Measurements from ENCODE around the gene KIRREL3.

The KIRREL3 gene

GRCh38 chr11:126863294-126863997 is 137.1 kb downstream of the KIRREL3 start:
- no peak for DNase-seq

- no peak for DNase-seq
Observed at GRCh38 chr11:126862664-126863243, 137.8 kb downstream of the KIRREL3 start.

- DNase-seq = no peak
Observed at GRCh38 chr11:126861796-126862459, 138.6 kb downstream of the KIRREL3 start.

GRCh38 chr11:126857860-126858808 is 142.4 kb downstream of the KIRREL3 start:
- DNase-seq = no peak

DNA sequence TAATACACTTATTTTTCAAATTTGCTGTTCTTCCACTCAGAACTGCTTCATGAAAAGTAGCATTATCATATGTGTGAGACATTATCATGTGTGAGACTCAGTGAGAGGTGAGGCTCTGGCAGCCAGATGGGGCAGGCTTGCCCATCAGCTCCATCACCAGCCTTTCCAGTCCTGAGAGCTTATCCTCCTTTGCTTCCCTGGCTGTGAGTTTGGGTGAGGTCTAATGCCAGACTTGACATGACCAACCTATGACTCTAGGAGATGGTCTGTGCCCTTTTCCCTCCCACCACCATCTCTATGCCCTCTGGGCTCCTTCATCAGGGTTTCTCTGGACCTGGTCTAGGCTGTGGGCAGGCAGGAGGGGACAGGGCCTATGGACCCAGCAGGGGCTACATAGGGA is 145.0 kb downstream of the KIRREL3 start:
- no peak for DNase-seq

DNA sequence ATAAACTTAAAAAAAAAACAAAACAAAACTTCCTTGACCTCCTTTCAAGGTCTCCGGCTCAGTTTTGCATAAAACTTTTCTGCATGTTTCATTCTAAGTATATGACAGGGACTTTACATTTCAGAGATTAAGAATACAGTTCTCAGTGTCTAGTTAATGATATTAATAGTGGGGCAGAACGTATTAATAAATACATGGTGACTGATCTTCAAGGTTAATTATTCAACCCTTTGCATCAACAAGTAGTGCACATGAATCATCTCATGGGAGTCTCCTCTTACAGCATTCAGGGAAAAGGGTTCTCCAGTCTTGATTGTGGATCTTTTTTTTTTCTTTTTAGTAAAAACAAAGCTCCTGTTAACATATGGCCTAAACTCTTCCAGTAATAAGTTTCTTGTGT is 146.8 kb downstream of the KIRREL3 start:
- DNase-seq = no peak

DNA sequence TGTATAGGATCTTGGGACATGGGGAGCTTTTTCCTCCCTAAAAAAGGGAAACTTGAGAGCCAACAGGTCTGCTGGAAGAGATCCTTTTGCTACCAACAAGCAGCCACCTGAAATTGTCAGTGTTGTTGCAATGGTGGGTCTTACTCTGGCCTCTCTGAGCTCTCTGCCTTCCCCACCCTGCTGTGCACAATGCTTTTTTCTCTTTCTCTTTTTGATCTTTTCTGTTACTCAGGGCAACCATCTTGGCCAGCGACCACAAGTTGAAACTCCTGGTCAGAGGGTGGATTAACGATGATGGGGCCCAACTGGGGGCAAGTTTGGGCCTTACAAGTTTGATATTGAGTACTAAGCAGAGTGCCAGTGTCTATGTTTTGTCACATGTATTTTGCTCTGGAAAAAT is 155.8 kb downstream of the KIRREL3 start:
- no peak for DNase-seq

DNA sequence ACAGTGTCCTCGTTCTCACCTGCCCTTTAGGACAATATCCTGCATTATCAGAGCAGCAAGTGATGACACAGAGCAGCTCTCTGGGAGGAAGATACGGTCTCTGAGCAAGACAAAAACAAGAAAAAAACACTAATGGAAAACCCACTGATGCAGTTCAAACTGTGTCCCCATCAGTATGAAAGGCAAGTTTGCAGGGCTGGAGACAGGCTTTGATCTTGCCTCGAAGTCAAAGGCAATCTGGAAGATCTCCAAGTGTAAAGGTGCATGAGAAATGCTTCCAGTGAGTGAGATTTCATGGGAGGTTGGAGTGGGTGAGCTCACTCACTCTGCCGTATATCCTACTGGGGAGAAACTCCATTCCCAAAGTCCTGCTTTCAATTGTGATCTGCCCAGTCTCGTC is 157.5 kb downstream of the KIRREL3 start:
- DNase-seq = no peak

DNA sequence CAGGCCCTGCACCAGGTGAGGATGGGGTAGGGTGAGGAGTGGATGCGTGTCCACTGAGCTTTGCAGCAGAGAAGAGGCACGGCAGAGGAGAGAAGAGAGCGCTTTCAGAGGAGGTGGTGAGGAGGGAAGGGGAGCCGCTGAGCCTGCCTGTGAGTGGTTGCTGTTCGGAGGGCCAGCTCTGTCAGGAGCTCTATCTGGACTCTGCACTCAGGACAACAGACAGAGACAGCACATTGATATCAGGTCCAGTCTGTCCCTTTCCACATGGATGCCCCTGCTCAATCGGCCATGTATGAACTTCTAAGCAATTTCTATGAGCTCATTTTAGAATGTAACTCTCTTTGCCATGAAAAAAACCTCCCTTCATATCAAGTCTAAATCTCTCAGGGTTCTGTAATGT is 158.6 kb downstream of the KIRREL3 start:
- DNase-seq = no peak

DNA sequence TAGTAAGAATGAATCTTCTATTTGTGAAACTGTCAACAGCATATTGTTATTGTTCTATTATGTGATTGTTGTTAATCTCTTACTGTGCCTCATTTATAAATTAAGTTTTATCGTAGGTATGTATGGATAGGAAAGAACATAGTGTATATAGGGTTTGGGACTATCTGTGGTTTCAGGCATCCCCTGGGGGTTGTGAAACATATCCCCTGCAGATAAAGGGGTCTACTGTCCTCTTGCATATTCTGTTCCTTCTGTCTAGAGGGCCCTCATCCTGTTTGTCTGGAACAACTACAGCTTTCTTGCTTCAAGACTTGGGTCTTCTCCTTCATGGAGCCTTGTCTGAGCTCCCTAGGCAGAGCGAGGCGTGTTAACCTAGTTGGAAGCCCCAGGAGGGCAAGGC is 159.6 kb downstream of the KIRREL3 start:
- no peak for DNase-seq

- DNase-seq = no peak
Observed at GRCh38 chr11:126840201-126840886, 160.2 kb downstream of the KIRREL3 start.

- no peak for DNase-seq
Observed at GRCh38 chr11:126839496-126839895, 161.1 kb downstream of the KIRREL3 start.

DNA sequence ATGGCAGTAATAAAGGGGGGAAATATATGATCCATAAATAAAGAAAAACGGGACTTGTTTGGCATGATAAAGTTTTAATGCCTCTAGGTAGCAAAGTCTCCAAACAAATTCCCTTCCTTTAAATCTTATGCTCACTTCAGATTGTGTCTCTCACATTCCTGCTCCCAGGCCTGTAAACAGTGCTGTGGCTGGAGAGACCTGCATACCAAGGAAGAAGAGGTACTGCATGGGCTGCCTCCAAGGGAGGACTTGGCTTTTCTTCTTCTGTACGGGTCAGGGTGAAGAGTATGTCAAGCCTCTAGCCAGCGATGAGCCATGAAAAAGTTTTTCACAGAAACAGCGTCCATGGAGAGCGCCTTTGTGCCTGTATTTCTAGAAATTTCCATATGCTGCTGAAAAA is 161.8 kb downstream of the KIRREL3 start:
- DNase-seq = no peak

GRCh38 chr11:126837581-126837980 is 163.0 kb downstream of the KIRREL3 start:
- no peak for DNase-seq

DNA sequence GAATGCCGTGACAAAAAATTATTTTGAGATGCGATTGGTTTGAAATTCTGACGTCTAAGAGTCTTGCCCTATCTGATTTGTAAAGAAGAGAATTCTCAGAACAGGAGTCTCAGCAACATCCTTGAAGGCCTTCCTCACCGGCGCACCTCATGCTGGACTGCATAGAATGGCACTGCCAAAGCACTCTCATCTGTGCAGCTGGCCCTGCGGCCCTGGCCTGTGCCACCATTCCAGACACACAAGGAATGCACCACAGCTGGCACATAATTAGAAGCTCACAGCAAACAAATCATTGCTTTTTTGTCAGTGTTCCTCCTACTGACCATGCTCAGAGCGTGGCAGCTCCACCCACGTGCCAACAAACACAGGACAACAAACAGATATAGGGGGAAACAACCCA is 166.0 kb downstream of the KIRREL3 start:
- no peak for DNase-seq

DNA sequence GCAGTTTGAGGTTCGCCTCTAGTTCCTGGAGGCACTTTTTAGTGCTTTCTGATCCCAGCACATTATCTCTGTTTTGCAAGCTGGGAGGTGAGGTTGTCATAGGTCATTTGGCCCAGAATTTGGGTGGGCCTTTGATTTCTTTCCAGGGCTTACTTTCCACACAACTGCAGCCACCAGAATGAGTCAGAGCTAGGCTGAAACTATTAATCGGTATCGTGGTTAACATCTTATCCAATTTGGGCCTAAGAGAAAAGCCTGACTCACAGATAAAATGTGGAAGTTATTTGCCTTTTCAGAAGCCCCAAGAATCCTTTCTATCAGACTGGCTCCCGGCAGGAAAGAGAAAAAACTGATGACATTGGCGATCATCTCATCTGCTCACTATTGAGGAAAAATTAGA is 166.4 kb downstream of the KIRREL3 start:
- DNase-seq = no peak

- no peak for DNase-seq
Observed at GRCh38 chr11:126833065-126833464, 167.5 kb downstream of the KIRREL3 start.

DNA sequence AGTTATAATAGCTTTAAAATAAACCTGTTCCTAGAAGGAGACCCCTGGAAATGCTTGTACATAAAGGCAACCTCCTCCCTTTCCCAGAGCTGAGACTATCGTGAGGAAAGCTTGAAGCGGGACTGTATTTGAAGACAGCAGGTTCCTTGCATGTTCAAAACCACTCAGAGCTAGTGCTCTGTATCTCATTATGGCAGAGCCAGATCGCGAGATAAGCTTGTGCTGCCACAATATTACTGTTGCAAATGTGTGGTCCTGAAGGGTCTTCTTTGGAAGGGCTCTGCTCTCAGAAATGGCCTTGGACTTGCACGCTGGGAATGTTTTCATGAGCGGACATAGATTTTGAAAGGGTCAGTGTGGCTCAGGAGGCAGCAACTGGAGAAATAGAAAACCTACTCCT is 168.2 kb downstream of the KIRREL3 start:
- DNase-seq = no peak

- DNase-seq = no peak
Observed at GRCh38 chr11:126830216-126830806, 170.3 kb downstream of the KIRREL3 start.

GRCh38 chr11:126829716-126830115 is 170.9 kb downstream of the KIRREL3 start:
- DNase-seq = no peak

- no peak for DNase-seq
Observed at GRCh38 chr11:126824035-126824607, 176.4 kb downstream of the KIRREL3 start.

- DNase-seq = no peak
Observed at GRCh38 chr11:126823274-126823673, 177.3 kb downstream of the KIRREL3 start.

Measured in activated CD4-positive, alpha-beta T cell treated with anti-CD3 and anti-CD28 coated beads, Interleukin-2, amount 50 U/mL, for 16 hours (primary cell).